ENCODE data around the gene DOLPP1.

Gene DOLPP1

DNA sequence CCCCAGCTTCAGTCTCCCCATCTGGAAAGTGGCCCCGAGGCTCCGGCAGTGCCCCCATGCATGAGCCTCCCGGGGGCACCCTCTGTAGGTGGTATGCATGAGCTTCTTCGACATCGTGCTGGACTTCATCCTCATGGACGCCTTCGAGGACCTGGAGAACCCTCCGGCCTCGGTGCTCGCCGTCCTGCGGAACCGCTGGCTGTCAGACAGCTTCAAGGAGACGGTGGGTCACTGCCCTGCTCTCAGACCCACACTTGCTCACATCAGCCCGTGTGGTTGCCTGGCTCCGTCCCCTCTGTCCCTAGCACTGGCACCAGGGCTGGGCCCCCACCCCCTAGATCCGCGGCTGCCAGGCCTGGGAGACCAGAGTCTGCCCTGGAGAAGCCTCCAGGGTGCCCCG is 12.8 kb upstream of the DOLPP1 start:
- DNase-seq: no peak

DNA sequence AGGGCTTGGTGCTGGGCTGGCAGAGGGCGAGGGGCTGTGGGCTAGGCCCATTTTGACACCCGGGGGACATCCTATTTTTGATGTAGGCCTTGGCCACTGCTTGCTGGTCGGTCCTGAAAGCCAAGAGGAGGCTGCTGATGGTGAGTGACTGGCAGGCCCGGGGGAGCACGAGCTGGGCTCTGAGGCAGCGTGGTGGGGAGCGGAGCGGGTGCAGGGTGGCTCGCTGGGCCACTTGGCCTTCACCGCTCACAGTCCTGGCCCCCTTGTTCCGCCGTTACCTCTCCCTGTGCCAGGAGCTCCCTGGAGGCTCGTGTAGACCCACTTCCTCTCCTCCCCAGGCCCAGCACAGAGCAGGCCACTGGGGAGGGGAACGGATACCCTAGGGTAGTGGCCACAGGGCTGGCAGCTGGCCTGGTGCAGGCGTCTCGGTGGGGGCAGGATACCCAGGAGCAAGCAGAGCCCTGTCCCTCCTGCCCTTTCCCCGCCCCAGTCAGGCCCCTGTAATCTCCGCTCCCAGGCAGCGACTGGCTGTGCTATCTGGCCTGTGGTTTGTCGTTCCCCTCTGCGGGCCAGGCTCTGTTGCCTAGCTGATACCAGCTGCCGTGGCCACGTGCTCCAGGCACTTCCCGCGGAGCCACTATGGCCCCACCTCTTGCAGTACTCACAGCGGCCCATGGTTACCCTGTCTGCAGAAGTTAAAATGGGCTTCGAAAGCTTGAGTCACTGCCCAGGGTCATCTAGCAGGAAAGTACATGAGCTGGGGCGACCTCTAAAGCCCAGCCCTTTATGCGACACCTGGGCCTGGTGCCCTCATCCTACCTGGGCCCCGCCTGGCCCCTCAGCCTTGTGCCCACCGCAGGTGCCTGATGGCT is 11.7 kb upstream of the DOLPP1 start:
- peak; percentile 0 to 59 for DNase-seq

DNA sequence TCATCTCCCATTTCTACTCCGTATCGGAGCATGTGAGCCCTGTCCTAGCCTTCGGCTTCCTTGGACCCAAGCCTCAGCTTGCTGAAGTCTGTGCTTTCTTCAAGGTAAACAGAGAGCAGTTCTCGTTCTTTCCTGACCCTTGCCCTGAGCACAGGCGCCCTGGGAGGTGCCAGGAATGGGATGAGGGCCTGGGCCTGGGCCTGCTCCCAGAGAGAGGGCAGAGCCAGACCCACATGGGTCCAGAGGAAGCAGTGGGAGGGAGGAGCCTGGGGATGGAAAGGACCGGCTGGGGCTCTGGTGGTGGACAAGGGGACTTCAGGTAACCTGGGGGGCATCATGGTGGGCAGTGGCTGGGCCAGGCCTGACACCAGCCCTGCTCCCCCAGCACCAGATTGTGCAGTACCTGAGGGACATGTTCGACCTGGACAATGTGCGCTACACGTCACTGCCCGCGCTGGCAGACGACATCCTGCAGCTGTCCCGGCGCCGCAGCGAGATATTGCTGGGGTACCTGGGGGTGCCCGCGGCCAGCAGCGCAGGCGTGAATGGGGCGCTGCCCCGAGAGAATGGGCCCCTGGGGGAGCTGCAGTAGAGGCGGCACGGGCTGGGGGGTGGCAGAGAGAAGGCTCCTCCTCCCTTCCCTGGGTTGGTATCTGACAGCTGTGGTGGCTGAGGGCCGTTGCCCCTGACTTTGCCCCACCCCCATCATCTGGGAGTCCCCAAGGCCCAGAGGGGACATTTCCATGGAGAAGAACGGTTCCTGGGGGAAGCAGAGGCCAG is 10.9 kb upstream of the DOLPP1 start:
- no peak for DNase-seq

DNA sequence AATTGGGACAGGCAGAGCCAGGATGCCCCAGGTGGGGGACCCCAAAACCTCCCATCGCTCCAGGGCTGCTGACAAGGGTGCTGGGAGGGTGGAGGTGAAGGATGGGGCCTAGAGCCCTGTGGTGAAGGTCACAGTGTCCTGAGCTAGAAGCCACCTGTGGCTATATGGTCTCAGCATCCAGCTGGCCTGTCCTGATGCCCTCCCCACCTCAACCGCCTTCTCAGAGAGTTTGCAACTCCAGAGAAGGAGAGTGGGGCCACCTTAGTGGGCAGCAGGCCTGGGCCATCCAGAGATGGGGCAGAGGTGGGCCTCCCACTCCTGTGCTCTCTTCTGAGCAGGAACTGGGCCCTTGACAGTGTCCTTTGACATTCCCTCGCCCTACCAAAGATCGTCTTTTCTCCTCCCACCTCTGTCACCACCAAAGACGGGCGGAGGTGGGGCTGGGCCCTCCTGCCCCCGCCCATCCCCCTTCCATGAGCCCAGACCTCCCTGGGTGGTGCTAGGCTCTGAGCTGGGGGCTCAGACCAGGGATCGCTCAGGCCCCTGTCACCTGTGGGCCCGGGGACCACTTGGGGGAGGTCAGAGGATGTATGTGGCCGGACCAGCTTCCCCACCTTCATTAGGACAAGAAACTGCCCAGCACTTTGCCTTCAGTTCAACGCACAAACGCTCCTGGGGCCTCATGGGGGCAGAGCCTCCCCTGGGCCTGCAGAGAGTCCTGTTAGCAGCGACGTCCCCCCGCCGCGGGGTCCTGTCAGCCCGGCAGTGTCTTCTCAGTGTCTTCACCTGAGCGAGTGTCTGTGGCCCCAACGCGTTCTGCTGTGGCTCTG is 10.0 kb upstream of the DOLPP1 start:
- no peak for DNase-seq

DNA sequence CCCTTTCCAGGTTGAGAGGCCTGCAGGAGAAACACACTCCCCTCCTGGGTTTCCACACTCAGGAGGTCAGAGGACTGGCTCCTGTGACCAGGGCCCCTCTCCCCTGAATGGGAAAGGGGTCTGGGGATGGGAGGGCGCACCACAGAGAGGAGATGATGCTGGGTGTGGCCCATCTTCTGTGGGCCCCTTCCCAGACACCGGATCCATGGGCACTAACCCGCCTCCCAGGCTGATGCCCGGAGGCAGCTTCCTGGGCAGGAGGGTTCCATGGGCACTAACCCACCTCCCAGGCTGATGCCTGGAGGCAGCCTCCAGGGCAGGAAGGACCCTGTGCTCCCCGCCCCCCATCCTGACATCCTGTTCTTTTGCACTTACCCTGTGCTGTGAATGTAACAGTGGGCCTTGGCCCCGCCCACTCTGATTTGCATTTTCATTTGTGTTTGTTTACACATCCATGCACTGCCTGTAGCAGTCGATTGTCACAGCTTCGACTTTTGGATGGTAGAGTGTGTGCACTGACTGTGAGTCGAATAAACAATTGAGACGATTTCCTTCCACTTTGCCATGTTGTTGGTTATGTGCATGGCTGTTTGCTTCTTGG is 9.3 kb upstream of the DOLPP1 start:
- DNase-seq: no peak

DNA sequence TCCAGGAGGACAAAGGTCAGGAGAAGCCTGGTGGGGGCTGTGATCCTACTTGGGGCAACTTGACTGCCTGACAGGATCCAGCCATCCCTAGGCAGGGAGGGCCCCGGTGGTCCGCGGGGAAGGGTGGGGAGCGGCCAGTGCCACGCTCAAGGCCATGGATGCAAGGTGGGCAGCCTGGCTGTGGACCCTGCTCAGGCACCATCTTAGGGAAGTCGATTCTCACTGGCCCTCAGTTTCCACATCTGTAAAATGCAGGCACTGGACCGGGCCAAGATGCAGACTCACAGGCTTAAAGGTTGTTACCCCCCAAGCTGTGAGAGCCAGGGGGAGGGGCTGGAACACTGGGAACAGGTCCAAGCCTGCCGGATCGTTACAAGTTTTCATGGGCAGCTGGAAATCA is 8.7 kb upstream of the DOLPP1 start:
- DNase-seq: no peak

DNA sequence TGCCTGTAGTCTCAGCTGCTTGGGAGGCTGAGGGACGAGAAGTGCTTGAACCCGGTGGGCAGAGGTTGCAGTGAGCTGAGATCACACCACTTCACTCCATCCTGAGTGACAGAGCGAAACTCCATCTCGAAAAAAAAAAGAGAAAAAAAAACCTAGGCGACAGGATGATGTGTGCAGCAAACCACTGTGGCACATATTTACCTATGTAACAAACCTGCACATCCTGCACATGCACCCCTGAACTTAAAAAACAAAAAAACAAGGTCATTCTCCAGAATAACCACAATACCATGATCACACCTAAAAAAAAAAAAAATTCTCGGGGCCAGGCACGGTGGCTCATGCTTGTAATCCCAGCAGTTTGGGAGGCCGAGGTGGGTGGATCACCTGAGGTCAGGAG is 7.5 kb upstream of the DOLPP1 start:
- DNase-seq: no peak

DNA sequence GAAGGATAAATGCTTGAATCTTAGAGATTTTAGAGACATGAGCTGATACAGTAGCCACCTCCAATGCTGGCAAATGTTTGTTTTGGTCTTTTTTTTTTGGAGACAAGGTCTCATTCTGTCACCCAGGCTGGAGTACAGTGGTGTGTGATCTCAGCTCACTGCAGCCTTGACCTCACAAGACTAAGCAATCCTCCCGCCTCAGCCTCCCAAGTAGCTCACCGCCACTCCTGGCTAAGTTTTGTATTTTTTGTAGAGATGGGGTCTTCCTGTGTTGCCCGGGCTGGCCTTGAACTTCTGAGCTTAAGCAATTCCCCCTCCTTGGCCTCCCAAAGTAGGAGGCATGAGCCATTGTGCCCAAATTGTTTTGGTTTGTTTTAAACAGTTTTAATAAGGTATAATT is 6.8 kb upstream of the DOLPP1 start:
- DNase-seq: no peak

DNA sequence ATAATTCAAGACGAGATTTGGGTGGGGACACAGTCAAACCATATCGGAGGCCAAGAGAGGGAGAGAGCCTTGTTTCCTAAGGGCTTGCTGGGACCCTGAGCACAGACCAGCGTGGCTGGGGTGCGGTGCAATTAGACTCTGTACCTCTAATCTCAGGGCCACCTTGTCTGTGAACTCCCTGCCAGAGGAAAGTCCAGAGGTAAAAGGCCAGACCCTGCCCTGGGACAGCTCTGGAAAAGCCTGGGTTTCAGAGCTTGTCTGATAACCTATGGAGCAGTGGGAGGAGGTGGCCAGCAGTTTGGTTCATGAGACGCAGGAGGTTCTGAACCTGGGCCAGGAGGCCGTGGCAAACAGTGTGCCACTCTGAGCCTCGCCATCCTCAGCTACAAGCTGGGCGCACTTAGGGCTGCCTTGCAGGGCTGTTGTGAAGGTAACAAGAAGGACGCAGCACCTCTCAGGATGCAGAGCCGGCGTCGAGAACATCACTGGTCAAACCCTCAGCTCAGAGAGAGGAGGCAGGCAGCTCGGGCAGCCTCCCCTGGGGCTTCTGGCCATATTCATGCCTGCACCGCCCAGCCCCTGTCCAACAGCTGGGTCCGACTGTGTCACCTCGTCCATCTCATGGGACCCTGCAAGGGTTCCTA is 4.8 kb upstream of the DOLPP1 start:
- no peak for DNase-seq

DNA sequence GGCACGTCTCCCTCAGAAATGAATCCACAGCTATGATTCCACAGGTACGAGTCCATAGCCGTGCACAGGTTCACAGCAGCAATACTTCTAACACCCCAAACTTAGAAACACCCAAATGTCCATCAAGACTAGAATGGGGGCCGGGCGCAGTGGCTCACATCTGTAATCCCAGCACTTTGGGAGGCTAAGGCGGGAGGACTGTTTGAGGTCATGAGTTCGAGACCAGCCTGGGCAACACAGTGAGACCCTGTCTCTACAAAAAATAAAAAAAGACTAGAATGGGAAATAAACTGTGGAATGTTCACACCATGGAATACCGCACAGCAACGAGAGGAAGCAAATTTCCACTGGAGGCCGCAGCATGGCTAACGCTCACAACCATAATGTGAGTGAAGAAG is 4.3 kb upstream of the DOLPP1 start:
- no peak for DNase-seq

DNA sequence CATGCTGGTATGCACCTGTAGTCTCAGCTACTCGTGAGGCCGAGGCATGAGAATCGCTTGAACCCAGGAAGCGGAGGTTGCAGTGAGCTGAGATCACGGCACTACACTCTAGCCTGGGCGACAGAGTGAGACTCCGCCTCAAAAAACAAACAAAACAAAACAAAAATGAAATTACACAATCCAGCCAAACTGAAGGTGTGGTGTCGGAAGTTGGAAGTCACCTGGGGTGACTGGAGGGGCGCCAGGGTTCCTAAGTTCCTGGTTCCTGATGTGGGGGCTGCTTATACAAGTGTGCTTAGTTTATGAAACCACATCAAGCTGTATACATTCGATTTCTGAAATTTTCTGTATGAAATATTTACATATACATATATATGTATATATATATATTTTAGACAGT is 3.7 kb upstream of the DOLPP1 start:
- no peak for DNase-seq

DNA sequence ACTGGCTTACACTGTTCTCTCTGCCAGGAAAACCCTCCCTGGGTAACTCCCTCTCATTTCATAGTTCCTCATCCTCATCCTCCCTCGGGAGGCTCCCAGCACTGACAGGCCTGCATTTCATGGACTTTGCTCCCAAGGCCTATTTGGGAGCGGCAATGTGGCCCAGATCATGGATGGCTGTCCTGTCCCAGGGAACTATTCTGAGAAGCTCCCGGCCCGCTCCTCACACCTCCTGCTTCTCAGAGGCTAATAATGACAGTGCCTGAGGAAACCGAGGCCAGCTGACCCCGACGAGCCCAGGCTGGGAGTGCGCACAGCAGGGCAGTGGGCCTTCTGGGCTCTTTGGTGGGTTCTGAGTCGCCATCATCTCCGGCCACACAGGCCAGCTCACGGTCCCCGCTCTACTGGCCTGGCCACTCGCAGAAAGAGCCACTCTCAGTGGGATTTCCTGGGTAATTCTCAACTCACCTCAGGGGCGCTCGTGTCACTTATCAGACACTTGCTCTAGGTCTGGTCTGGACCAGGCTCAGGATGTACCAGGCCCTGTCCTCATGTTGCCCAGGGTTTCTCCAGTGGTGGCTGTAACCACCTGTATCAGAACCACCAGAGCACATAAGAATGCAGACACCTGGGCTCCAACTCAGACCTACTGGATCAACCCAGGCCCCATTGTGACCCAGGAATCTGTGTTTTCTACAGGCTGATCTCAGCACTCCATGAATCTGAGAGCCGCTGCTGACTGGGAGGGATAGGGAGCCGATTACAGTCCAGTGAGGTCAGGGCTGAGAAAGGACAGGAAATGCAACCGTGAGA is 2.0 kb upstream of the DOLPP1 start:
- no peak for DNase-seq

DNA sequence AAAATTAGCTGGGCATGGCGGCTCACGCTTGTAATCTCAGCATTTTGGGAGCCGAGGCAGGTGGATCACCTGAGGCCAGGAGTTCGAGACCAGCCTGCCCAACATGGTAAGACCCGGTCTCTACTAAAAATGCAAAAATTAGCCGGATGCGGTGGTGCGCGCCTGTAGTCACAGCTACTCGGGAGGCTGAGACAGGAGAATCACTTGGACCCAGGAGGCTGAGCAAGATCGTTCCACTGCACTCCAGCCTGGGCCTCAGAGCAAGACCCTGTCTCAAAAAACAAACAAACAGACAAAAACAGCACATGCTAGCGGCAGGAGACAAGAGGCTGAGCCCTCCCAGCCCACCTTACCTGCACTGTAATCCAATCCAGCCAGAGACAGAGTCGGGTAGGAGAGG is 1.1 kb upstream of the DOLPP1 start:
- no peak for DNase-seq

DNA sequence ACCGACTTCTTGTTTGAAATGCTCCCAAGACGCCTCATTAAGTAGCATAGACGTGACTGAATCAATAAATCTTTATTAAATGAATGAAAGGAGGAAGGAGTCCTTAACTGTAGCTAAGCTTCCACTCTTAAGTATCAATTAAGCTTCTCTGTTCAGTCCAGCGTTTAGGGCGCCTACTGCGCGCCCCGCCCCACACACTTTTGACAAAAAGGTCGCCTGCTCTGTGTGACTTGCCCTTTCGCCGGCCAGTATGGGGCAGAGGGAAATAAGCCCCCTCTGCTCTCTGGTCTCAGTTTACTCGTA is 662 bp upstream of the DOLPP1 start:
- no peak for DNase-seq

DNA sequence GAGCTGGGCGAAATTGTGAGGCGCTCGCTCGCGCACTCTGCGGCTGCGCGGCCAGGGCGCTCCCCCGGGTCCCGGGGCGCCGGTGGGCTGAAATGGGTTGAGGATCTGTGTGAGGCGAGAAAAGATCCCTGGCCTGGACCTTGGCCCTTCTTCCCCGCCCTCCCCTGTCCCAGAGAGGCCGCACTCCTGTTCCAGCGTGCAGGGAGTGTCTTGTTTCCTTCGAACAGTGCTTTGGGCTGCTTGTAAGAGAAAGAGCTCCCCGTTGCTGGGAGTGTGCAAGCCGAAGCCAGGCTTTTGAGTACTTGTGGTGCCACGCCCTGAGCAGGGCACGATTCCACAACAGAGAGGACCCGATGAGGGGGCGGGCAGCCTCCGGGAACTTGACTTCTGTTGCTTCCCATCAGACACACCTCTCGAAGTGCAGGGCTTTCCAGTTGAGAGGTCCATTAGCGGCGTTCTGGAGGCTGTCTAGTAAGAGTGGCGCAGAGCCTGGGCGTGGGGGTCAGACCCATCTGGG is 535 bp downstream of the DOLPP1 start:
- no peak for DNase-seq

DNA sequence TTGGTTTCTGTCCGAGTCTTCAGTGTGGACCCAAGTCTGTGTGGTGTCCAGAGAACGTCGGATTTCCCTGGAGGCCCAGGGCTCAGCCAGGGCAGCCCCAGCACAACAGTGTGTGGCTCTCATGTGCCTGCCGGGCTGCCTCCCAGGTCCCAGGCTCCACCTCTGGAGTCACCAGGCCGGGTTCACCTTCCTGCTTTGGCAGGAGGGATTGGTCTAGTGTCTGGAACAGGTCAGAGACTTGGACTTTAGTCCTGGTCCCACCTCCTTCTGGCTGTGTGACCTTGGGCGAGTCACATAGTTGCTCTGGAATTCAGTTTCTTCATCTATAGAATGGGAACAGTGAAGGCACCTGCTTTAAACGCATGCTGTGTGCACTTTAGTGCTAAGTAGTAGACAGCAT is 3.2 kb downstream of the DOLPP1 start:
- DNase-seq: no peak

DNA sequence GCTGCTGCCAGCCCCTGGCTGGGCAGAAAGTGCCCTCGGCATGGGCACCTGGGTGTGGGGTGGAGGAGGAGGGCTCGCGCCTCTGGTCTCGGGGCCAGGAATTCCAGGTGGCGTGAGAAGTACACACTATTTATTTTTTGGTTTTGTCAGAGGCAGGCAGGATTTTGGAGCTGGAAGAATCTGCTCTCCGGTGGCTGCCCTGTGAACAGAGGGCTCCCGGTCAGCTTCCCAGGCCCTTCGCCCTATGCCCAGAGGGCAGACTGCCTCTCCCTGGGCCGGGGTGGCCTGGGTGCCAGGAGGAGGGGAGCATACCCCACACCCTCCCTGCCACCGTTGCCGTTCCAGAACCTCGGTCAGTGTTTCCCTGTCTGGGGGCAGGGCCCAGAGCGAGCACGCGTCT is 8.3 kb downstream of the DOLPP1 start:
- DNase-seq: no peak

DNA sequence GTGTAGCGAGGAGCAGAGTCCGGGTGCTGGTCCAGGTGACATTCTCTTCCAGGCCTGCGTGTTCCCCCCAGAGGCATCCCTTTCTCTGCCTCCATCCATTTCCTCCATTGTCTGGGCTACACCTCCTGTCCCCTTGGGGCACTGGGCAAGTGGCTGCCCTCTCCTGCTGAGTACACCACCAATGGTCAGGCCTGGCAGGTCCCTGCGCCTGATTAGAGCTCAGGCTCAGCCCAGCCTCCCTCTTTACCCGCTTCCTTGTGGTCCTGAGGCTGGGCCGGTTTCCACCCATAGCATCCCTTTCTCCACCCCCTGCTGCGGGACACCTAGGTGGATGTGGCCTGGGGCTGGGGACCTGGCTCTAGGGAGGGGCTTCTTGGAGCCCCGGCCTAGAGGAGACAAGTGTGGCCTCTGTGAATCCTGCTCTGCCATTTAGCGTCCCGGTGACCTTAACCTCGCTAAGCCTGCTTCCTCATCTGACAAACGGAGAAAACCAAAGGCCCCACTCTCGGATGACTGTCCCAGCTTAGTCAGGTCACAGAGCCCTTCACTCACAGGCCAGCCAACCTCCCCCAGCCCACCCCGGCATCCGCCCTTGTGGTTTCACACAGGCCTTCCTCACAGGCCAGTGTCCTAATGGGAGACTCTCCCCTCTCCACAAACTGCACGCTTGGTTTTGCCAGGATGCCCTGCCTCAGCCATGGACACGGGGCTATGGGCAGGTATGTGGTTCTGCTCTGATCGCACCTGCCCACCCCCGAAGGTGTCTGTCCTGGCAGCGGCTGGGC is 12.9 kb downstream of the DOLPP1 start:
- no peak for DNase-seq

DNA sequence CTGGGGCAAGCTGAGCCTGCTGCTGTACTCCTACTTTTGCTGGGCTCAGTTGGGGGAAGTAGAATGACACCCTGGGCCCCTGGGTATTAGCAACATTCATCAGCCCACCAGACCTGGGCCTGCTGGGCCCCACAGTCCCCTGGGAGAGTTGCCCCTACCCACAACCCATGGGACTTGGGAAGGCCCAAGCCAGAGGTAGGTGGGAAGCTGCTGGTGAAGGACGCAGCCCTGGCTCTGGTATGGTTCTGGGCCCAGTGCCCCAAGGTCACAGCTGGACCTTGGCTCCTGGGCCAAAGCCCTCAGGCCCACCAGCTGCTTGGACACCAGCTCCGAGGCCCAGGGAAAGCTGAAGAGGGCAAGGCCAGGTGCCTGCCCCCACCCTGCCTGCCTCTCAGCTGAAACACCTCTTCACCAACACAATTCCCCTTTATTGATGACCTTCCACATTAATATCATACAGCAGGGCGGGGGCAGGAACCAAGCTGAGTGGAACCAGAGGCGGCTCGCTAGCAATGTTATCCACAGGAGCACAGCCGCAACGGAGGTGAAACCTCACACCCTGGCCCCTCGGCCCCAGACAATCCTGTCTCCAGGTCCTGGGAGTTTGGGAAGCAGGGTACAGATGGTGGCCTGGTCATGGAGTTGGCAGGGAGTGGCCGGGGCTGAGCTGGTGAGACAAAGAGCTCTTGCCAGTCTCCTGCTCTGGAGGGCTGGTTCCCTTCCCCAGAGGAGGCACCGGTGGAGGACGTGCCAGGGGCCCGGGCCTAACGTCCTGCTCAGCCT is 13.7 kb downstream of the DOLPP1 start:
- no peak for DNase-seq

DNA sequence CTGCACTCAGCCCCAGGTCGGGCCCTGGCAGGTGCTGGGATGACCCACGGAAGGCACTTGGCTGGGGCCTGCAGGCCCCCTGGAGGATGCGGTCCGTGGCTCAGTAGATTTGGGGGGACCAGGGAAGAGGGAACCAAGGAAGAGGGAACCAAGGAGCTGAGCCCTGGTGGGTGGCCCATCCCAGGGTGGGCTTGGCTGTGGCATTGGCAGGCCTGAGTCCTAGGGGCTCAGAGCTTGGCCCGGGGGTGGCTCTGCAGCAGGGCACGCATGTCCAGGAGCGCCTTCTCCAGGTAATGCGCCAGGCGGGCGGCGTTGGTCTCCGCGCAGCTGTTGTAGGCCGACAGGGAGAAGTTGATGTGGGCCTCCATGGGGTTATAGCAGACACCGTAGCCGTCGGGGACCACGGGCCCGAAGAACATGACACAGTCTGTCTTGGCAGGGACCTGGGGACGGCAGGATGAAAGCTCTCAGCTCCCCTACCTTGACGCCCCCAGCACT is 14.3 kb downstream of the DOLPP1 start:
- DNase-seq: no peak

All from hippocampal formation (tissue), 2 donors.